Colonic mucosa (tissue), 4 donors: ENCODE measurements around the gene HYDIN. TPM values are rescaled to one million over a fixed set of nuclear protein-coding genes. Genes with fewer than 3 reads are reported as not detected.

Experiments
- DNase-seq: peaks from one replicate; pipeline ENCODE4 v3.0.0-alpha.2; 2020
- H3K27ac ChIP-seq: fragments of 200-600 bp; one replicate; pipeline ENCODE4 v1.8.0; 2021
- H3K27me3 ChIP-seq: fragments of 200-600 bp; one replicate; pipeline ENCODE4 v1.8.0; 2021
- H3K36me3 ChIP-seq: fragments of 200-600 bp; one replicate; pipeline ENCODE4 v1.8.0; 2021
- H3K4me1 ChIP-seq: fragments of 200-600 bp; one replicate; pipeline ENCODE4 v1.8.0; 2021; ENCODE audit warnings: mild to moderate bottlenecking
- H3K4me3 ChIP-seq: fragments of 200-600 bp; one replicate; pipeline ENCODE4 v1.8.0; 2021
- H3K9ac ChIP-seq, 2 donors: one replicate each; pipeline ENCODE4 v1.7.0; 2013; ENCODE audit warnings: control low read depth in 2 of 2, low read depth in 2 of 2, low read length in 2 of 2
- H3K9me3 ChIP-seq: fragments of 200-600 bp; one replicate; pipeline ENCODE4 v1.8.0; 2021
- CTCF ChIP-seq: fragments of 200-600 bp; IDR thresholded peaks from one replicate; pipeline ENCODE4 v1.8.0; 2022; ENCODE audit warnings: antibody characterized with exemption, mild to moderate bottlenecking
- intact Hi-C: fragments of 100-400 bp; cut with DNase I; formaldehyde crosslinking; loops from one replicate; pipeline ENCODE4 v1.14.1; 2022
- total RNA-seq, 2 donors: library from RNA; stranded (reverse); fragmentation: NEBNext Ultra II Directional in 1 of 2; extraction: Animal tissue kit (Norgen Biotek cat#: 25700) in 1 of 2; gene quantifications; one replicate each; pipeline ENCODE4 v1.2.1, GENCODE V29; 2021
- donor health status: healthy.
- donor health status: DM: no; HTN: no; CAD: no.
- donor health status: DM: no; HTN: no; CAD: no.

The HYDIN gene
- total RNA-seq, 2 donors from 2014 or later, result 0.58 to 0.64 TPM

- no peak for TF ChIP-seq CTCF
- DNase-seq, result no peak
Observed at GRCh38 chr16:71214746-71215381, 15.7 kb downstream of the HYDIN start.

GRCh38 chr16:71205482-71206131 is 24.9 kb downstream of the HYDIN start:
- Histone ChIP-seq H3K9me3 (no peaks in the 10 kb centered on the region), H3K4me3 (no peak overlapping the region), H3K27ac (no peak overlapping the region), H3K4me1 (no peaks in the 10 kb centered on the region), H3K9ac (no peak overlapping the region), H3K27me3 (no peaks in the 10 kb centered on the region), H3K36me3 (no peaks in the 10 kb centered on the region)
- no peak for TF ChIP-seq CTCF
- DNase-seq, result no peak
- intact Hi-C loops, result no loop called here

More at GRCh38 chr16:71214746-71215381, 15.7 kb downstream of the HYDIN start:
- Histone ChIP-seq H3K27ac (no peak overlapping the region), H3K27me3 (no peaks in the 10 kb centered on the region), H3K9me3 (no peaks in the 10 kb centered on the region), H3K36me3 (no peaks in the 10 kb centered on the region), H3K4me3 (no peak overlapping the region), H3K4me1 (no peaks in the 10 kb centered on the region), H3K9ac (no peak overlapping the region)
- intact Hi-C loops, result no loop called here

GRCh38 chr16:71203631-71204030 is 26.9 kb downstream of the HYDIN start:
- no peak for TF ChIP-seq CTCF
- Histone ChIP-seq H3K27me3 (no peaks in the 10 kb centered on the region), H3K9ac (no peak overlapping the region), H3K36me3 (no peaks in the 10 kb centered on the region), H3K27ac (no peak overlapping the region), H3K4me1 (no peaks in the 10 kb centered on the region), H3K4me3 (no peak overlapping the region), H3K9me3 (no peaks in the 10 kb centered on the region)
- DNase-seq, result no peak
- intact Hi-C loops, result no loop called here

- Histone ChIP-seq H3K9me3 (no peaks in the 10 kb centered on the region), H3K27me3 (no peaks in the 10 kb centered on the region), H3K9ac (no peak overlapping the region), H3K4me1 (no peaks in the 10 kb centered on the region), H3K27ac (no peak overlapping the region), H3K36me3 (no peaks in the 10 kb centered on the region), H3K4me3 (no peak overlapping the region)
- DNase-seq, result no peak
- intact Hi-C loops, result no loop called here
- no peak for TF ChIP-seq CTCF
Observed at GRCh38 chr16:71201556-71201955, 29.0 kb downstream of the HYDIN start.

- no peak for TF ChIP-seq CTCF
- intact Hi-C loops, result no loop called here
- Histone ChIP-seq H3K36me3 (no peaks in the 10 kb centered on the region), H3K4me1 (no peaks in the 10 kb centered on the region), H3K9ac (no peak overlapping the region), H3K27me3 (no peaks in the 10 kb centered on the region), H3K27ac (no peak overlapping the region), H3K9me3 (no peaks in the 10 kb centered on the region), H3K4me3 (no peak overlapping the region)
- no peak for DNase-seq
Observed at GRCh38 chr16:71201054-71201453, 29.5 kb downstream of the HYDIN start.
